ENCODE results near the gene PCDH19. TPM values are rescaled to one million over a fixed set of nuclear protein-coding genes. Genes with fewer than 3 reads are reported as not detected.

PCDH19 gene
- total RNA-seq, 2 donors from 2014 or later = 0.41 to 3.0 TPM

- H3K27ac ChIP-seq = no peak overlapping the region
- H3K9me3 ChIP-seq = no peaks in the 10 kb centered on the region
- no peak for TF ChIP-seq CTCF (IDR thresholded peaks at IDR 0.05)
- H3K36me3 ChIP-seq = no peaks in the 10 kb centered on the region
- no peaks in the 10 kb centered on the region for H3K27me3 ChIP-seq (replicated peaks; ENCODE audit: insufficient read depth)
- no peak overlapping the region for H3K4me3 ChIP-seq
- DNase-seq (ENCODE audit: low spot score) (no peak), ATAC-seq (ENCODE audit: insufficient number of reproducible peaks, low FRiP score, low read depth) (no peak)
- no peaks in the 10 kb centered on the region for H3K4me1 ChIP-seq (ENCODE audit: control insufficient read depth in 1 of 2, low read depth in 2 of 2)
Measured at GRCh38 chrX:100353326-100353725, 56.7 kb downstream of the PCDH19 start.

- Histone ChIP-seq H3K4me3 (no peak overlapping the region), H3K36me3 (no peaks in the 10 kb centered on the region), H3K4me1 (ENCODE audit: control insufficient read depth in 1 of 2, low read depth in 2 of 2) (no peaks in the 10 kb centered on the region), H3K27ac (no peak overlapping the region), H3K9me3 (no peaks in the 10 kb centered on the region), H3K27me3 (replicated peaks; ENCODE audit: insufficient read depth) (no peaks in the 10 kb centered on the region)
- ATAC-seq (ENCODE audit: insufficient number of reproducible peaks, low FRiP score, low read depth) (no peak), DNase-seq (ENCODE audit: low spot score) (no peak)
- TF ChIP-seq CTCF (IDR thresholded peaks at IDR 0.05) = no peak
Measured at GRCh38 chrX:100350704-100351489, 59.2 kb downstream of the PCDH19 start.

GRCh38 chrX:100349391-100349790, 60.7 kb downstream of the PCDH19 start:
- ATAC-seq (ENCODE audit: insufficient number of reproducible peaks, low FRiP score, low read depth) = no peak
- no peaks in the 10 kb centered on the region for H3K9me3 ChIP-seq
- H3K4me3 ChIP-seq = no peak overlapping the region
- H3K36me3 ChIP-seq = no peaks in the 10 kb centered on the region
- DNase-seq (ENCODE audit: low spot score) = no peak
- no peak for TF ChIP-seq CTCF (IDR thresholded peaks at IDR 0.05)
- no peaks in the 10 kb centered on the region for H3K27me3 ChIP-seq (replicated peaks; ENCODE audit: insufficient read depth)
- no peak overlapping the region for H3K27ac ChIP-seq
- H3K4me1 ChIP-seq (ENCODE audit: control insufficient read depth in 1 of 2, low read depth in 2 of 2) = no peaks in the 10 kb centered on the region

GRCh38 chrX:100341142-100341510, 68.9 kb downstream of the PCDH19 start:
- no peaks in the 10 kb centered on the region for H3K9me3 ChIP-seq
- no peak for TF ChIP-seq CTCF (IDR thresholded peaks at IDR 0.05)
- H3K27ac ChIP-seq = no peak overlapping the region
- H3K27me3 ChIP-seq (replicated peaks; ENCODE audit: insufficient read depth) = no peaks in the 10 kb centered on the region
- H3K4me3 ChIP-seq = no peak overlapping the region
- H3K4me1 ChIP-seq (ENCODE audit: control insufficient read depth in 1 of 2, low read depth in 2 of 2) = no peaks in the 10 kb centered on the region
- H3K36me3 ChIP-seq = no peaks in the 10 kb centered on the region
- no peak for DNase-seq (ENCODE audit: low spot score)
- ATAC-seq (ENCODE audit: insufficient number of reproducible peaks, low FRiP score, low read depth) = no peak

- Histone ChIP-seq H3K27me3 (replicated peaks; ENCODE audit: insufficient read depth) (no peaks in the 10 kb centered on the region), H3K4me3 (no peak overlapping the region), H3K4me1 (ENCODE audit: control insufficient read depth in 1 of 2, low read depth in 2 of 2) (no peaks in the 10 kb centered on the region), H3K9me3 (no peaks in the 10 kb centered on the region), H3K36me3 (no peaks in the 10 kb centered on the region), H3K27ac (no peak overlapping the region)
- no peak for DNase-seq (ENCODE audit: low spot score)
- ATAC-seq (ENCODE audit: insufficient number of reproducible peaks, low FRiP score, low read depth) = no peak
- TF ChIP-seq CTCF (IDR thresholded peaks at IDR 0.05) = no peak
Measured at GRCh38 chrX:100340491-100341141, 69.5 kb downstream of the PCDH19 start.
